Liver (tissue), 9 donors: ENCODE data around the gene ROPN1B. TPM values are rescaled to one million over a fixed set of nuclear protein-coding genes. Genes with fewer than 3 reads are reported as not detected.

Experiments
- DNase-seq: peaks from one replicate; pipeline ENCODE4 v3.0.0-alpha.2; 2017; ENCODE audit warnings: low spot score
- H3K27ac ChIP-seq, 2 donors: one replicate each; pipeline ENCODE4 v1.7.0; 2013; ENCODE audit warnings: inconsistent platforms in 2 of 2, low read length in 2 of 2, control low read depth in 1 of 2, low read depth in 1 of 2, mild to moderate bottlenecking in 1 of 2
- H3K27me3 ChIP-seq, 4 donors: one replicate each; pipeline versions ENCODE4 v1.6.1 to v1.7.0; 2013; ENCODE audit warnings: low read length in 3 of 4, inconsistent platforms in 1 of 4, mild to moderate bottlenecking in 1 of 4, moderate library complexity in 1 of 4; ENCODE audit not compliant: control insufficient read depth in 4 of 4, insufficient read depth in 4 of 4
- H3K36me3 ChIP-seq, 4 donors: one replicate each; pipeline versions ENCODE4 v1.6.1 to v1.7.0; 2013; ENCODE audit warnings: low read length in 3 of 4, mild to moderate bottlenecking in 3 of 4, low read depth in 1 of 4, moderate library complexity in 1 of 4; ENCODE audit not compliant: control insufficient read depth in 4 of 4, insufficient read depth in 3 of 4
- H3K4me1 ChIP-seq, 4 donors: one replicate each; pipeline versions ENCODE4 v1.6.1 to v1.7.0; 2013; ENCODE audit warnings: low read length in 3 of 4, mild to moderate bottlenecking in 3 of 4, moderate library complexity in 1 of 4; ENCODE audit not compliant: control insufficient read depth in 4 of 4, insufficient read depth in 4 of 4
- H3K4me3 ChIP-seq, 3 donors: one replicate each; pipeline versions ENCODE4 v1.6.1 to v1.7.0; 2013; ENCODE audit warnings: low read length in 3 of 3, control low read depth in 1 of 3, low read depth in 1 of 3, mild to moderate bottlenecking in 1 of 3
- H3K9ac ChIP-seq, 2 donors: one replicate each; pipeline ENCODE4 v1.7.0; 2013; ENCODE audit warnings: low read length in 2 of 2, mild to moderate bottlenecking in 2 of 2, moderate library complexity in 2 of 2, control low read depth in 1 of 2, low read depth in 1 of 2
- H3K9me3 ChIP-seq, 4 donors: one replicate each; pipeline versions ENCODE4 v1.6.1 to v1.7.0; 2013; ENCODE audit warnings: low read length in 3 of 4; ENCODE audit not compliant: control insufficient read depth in 4 of 4
- ATF3 ChIP-seq: IDR thresholded peaks from 2 replicates; pipeline ENCODE4 v1.6.1; 2016; ENCODE audit warnings: antibody characterized with exemption
- CTCF ChIP-seq: fragments of 150-350 bp; IDR thresholded peaks from 2 replicates; pipeline ENCODE4 v1.5.1; 2017; ENCODE audit warnings: improper control_type of control experiment, low read depth, low read length; ENCODE audit not compliant: missing input control
- EGR1 ChIP-seq, 2 donors: IDR thresholded peaks; 2 replicates each; pipeline ENCODE4 v1.6.1; 2016 to 2018; ENCODE audit warnings: antibody characterized with exemption in 2 of 2, low read depth in 2 of 2
- FOXA1 ChIP-seq: IDR thresholded peaks from 2 replicates; pipeline ENCODE4 v1.6.1; 2016; ENCODE audit warnings: antibody characterized with exemption
- FOXA2 ChIP-seq: IDR thresholded peaks from 2 replicates; pipeline ENCODE4 v1.6.1; 2016; ENCODE audit warnings: antibody characterized with exemption
- GABPA ChIP-seq, 2 donors: IDR thresholded peaks in 1 of 2; conservative IDR thresholded peaks in 1 of 2; 2 replicates each; pipeline ENCODE4 v1.6.1; 2016; ENCODE audit warnings: antibody characterized with exemption in 2 of 2, mild to moderate bottlenecking in 1 of 2, moderate library complexity in 1 of 2
- HNF4A ChIP-seq, 2 donors: conservative IDR thresholded peaks; 2 replicates each; pipeline ENCODE4 v1.6.1; 2016; ENCODE audit warnings: antibody characterized with exemption in 2 of 2, mild to moderate bottlenecking in 2 of 2
- HNF4G ChIP-seq: IDR thresholded peaks from 2 replicates; pipeline ENCODE4 v1.6.1; 2016; ENCODE audit warnings: antibody characterized with exemption
- JUND ChIP-seq, 2 donors: IDR thresholded peaks; 2 replicates each; pipeline ENCODE4 v1.6.1; 2016; ENCODE audit warnings: antibody characterized with exemption in 2 of 2
- MAX ChIP-seq: IDR thresholded peaks from 2 replicates; pipeline ENCODE4 v1.6.1; 2016; ENCODE audit warnings: antibody characterized with exemption
- NR2F2 ChIP-seq: IDR thresholded peaks from 2 replicates; pipeline ENCODE4 v1.6.1; 2016; ENCODE audit warnings: antibody characterized with exemption
- RAD21 ChIP-seq, 2 donors: IDR thresholded peaks; 2 replicates each; pipeline ENCODE4 v1.6.1; 2016; ENCODE audit warnings: antibody characterized with exemption in 2 of 2, mild to moderate bottlenecking in 2 of 2
- RXRA ChIP-seq, 2 donors: IDR thresholded peaks; 2 replicates each; pipeline ENCODE4 v1.6.1; 2017 to 2018; ENCODE audit warnings: antibody characterized with exemption in 2 of 2, mild to moderate bottlenecking in 1 of 2
- SP1 ChIP-seq: IDR thresholded peaks from 2 replicates; pipeline ENCODE4 v1.6.1; 2018; ENCODE audit warnings: antibody characterized with exemption, mild to moderate bottlenecking
- TAF1 ChIP-seq: conservative IDR thresholded peaks from 2 replicates; pipeline ENCODE4 v1.6.1; 2016; ENCODE audit warnings: antibody characterized with exemption, mild to moderate bottlenecking
- YY1 ChIP-seq: IDR thresholded peaks from 2 replicates; pipeline ENCODE4 v1.6.1; 2016; ENCODE audit warnings: antibody characterized with exemption, mild to moderate bottlenecking
- WGBS: extraction: QIAGEN DNeasy Blood & Tissue Kit; methylation state at CpG from one replicate; pipeline ENCODE4 v1.1.7; 2013; 5-methylcytosine and 5-hydroxymethylcytosine counted together
- polyA plus RNA-seq, 2 donors: library from polyadenylated mRNA; stranded (reverse) in 1 of 2; unstranded in 1 of 2; fragments of 200-250 nt in 1 of 2; fragments of >200 nt in 1 of 2; fragmentation: Nextera tagmentation in 1 of 2; extraction: Ambion mirVana in 1 of 2; gene quantifications; one replicate each; pipeline versions ENCODE4 v1.2.1 to v1.2.3, GENCODE V29; 2013 to 2015
- total RNA-seq, 2 donors: library from RNA; depleted of rRNA; stranded (reverse); fragments of >200 nt; gene quantifications; one replicate each; pipeline ENCODE4 v1.2.3, GENCODE V29; 2014
- TF ChIP-seq, protein P1 (sequence below): IDR thresholded peaks from 2 replicates; pipeline ENCODE4 v1.6.1; 2016; ENCODE audit warnings: antibody characterized with exemption
- TF ChIP-seq, protein P2 (sequence below): IDR thresholded peaks from 2 replicates; pipeline ENCODE4 v1.6.1; 2016; ENCODE audit warnings: antibody characterized with exemption, mild to moderate bottlenecking
- donor health status: healthy.
- donor health status: healthy.
- donor health status: healthy.
- donor health status: healthy.
- donor health status: healthy.

ROPN1B gene
- total and polyA plus RNA-seq, 4 donors = 0.69 to 0.84 (median 0.72) TPM; not detected in 1

DNA sequence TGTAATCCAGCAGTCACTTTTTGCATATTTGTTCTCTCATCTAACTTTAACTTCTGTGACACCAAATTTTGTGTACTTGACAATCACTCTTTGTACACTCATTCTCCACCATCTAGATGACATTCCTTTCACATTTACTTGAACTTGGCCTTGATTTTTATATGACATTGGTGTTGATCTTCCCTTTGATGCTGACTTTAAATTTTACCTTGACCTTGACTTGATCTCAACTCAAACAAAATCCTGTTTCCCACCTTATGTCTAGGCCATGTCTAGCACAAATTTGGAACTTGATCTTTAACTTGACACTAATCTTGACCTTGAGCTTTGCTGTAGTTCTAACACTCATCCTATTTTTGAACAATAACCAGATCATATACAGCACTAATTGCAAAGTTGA lies 33.2 kb downstream of the ROPN1B start:
- no peak overlapping the region for H3K4me3 ChIP-seq
- H3K27me3 ChIP-seq = no peaks in the 10 kb centered on the region
- H3K36me3 ChIP-seq = peaks cover 0 to 4% (median 3%) of the 10 kb centered on the region in 4 donors
- DNase-seq = no peak
- no peak overlapping the region for H3K27ac ChIP-seq
- no peaks in the 10 kb centered on the region for H3K4me1 ChIP-seq
- peaks cover 0 to 2% (median 0%) of the 10 kb centered on the region in 4 donors for H3K9me3 ChIP-seq
- H3K9ac ChIP-seq = no peak overlapping the region
- TF ChIP-seq HNF4G (no peak), JUND (IDR thresholded peaks at IDR 0.05) (no peak), RAD21 (IDR thresholded peaks at IDR 0.05) (no peak), GABPA (IDR thresholded peaks at IDR 0.05 in 1 of 2, conservative IDR thresholded peaks at IDR 0.05 in 1 of 2) (no peak), TAF1 (no peak), FOXA1 (no peak), HNF4A (conservative IDR thresholded peaks at IDR 0.05) (no peak), RXRA (IDR thresholded peaks at IDR 0.05) (no peak), YY1 (no peak), SP1 (no peak)

DNA sequence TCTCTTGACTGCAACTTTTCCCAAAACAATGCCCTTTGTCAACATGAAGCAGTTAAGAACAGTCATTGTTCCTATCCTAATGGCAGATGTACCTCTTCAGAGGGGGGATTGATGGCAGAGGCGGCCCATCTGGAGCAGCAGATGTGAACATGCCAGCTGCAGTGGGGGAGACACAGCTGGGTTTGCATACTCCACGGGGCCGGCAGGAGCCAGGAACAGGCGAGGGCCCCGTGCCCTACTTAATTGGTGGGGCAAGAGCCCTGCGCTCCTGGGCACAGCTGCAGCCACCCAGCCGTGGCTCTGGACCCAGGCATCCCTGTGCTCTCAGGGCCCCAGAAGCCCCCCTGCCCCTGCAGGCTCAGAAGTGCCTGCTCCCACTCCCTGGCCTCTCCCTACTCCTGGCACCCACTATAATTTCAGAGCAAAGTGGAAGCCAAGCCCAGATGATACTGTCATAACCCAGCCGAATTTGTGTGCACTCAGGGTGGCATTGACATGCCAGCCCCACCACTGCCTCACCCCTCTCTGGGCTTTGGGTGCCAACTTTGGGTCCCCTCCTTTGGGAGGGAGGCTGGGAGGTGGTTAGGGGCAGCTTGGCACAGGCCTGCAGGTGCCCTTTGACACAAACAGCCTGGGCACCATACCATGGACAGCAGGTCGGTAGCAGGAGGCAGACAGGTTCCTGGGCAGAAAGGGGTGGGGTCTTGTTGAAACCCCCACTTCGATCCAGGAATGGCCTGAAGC lies 34.6 kb downstream of the ROPN1B start:
- Histone ChIP-seq H3K27me3 (no peaks in the 10 kb centered on the region), H3K4me1 (no peaks in the 10 kb centered on the region), H3K4me3 (no peak overlapping the region), H3K36me3 (peaks cover 0 to 9% (median 3%) of the 10 kb centered on the region in 4 donors), H3K9me3 (peaks cover 0 to 2% (median 0%) of the 10 kb centered on the region in 4 donors), H3K27ac (no peak overlapping the region), H3K9ac (no peak overlapping the region)
- no peak for DNase-seq
- no peak for TF ChIP-seq JUND (IDR thresholded peaks at IDR 0.05)
- TF ChIP-seq, protein P1, sequence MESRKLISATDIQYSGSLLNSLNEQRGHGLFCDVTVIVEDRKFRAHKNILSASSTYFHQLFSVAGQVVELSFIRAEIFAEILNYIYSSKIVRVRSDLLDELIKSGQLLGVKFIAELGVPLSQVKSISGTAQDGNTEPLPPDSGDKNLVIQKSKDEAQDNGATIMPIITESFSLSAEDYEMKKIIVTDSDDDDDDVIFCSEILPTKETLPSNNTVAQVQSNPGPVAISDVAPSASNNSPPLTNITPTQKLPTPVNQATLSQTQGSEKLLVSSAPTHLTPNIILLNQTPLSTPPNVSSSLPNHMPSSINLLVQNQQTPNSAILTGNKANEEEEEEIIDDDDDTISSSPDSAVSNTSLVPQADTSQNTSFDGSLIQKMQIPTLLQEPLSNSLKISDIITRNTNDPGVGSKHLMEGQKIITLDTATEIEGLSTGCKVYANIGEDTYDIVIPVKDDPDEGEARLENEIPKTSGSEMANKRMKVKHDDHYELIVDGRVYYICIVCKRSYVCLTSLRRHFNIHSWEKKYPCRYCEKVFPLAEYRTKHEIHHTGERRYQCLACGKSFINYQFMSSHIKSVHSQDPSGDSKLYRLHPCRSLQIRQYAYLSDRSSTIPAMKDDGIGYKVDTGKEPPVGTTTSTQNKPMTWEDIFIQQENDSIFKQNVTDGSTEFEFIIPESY = no peak
- no peak for TF ChIP-seq EGR1 (IDR thresholded peaks at IDR 0.05; ENCODE audit: low read depth in 2 of 2)
- TF ChIP-seq FOXA1 = no peak
- TF ChIP-seq MAX = no peak
- no peak for TF ChIP-seq HNF4A (conservative IDR thresholded peaks at IDR 0.05)
- no peak for TF ChIP-seq CTCF
- no peak for TF ChIP-seq SP1
- TF ChIP-seq FOXA2 = no peak
- no peak for TF ChIP-seq RAD21 (IDR thresholded peaks at IDR 0.05)
- no peak for TF ChIP-seq YY1
- TF ChIP-seq RXRA (IDR thresholded peaks at IDR 0.05) = no peak
- no peak for TF ChIP-seq HNF4G
- TF ChIP-seq, protein P2, sequence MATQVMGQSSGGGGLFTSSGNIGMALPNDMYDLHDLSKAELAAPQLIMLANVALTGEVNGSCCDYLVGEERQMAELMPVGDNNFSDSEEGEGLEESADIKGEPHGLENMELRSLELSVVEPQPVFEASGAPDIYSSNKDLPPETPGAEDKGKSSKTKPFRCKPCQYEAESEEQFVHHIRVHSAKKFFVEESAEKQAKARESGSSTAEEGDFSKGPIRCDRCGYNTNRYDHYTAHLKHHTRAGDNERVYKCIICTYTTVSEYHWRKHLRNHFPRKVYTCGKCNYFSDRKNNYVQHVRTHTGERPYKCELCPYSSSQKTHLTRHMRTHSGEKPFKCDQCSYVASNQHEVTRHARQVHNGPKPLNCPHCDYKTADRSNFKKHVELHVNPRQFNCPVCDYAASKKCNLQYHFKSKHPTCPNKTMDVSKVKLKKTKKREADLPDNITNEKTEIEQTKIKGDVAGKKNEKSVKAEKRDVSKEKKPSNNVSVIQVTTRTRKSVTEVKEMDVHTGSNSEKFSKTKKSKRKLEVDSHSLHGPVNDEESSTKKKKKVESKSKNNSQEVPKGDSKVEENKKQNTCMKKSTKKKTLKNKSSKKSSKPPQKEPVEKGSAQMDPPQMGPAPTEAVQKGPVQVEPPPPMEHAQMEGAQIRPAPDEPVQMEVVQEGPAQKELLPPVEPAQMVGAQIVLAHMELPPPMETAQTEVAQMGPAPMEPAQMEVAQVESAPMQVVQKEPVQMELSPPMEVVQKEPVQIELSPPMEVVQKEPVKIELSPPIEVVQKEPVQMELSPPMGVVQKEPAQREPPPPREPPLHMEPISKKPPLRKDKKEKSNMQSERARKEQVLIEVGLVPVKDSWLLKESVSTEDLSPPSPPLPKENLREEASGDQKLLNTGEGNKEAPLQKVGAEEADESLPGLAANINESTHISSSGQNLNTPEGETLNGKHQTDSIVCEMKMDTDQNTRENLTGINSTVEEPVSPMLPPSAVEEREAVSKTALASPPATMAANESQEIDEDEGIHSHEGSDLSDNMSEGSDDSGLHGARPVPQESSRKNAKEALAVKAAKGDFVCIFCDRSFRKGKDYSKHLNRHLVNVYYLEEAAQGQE = no peak
- no peak for TF ChIP-seq TAF1
- TF ChIP-seq GABPA (IDR thresholded peaks at IDR 0.05 in 1 of 2, conservative IDR thresholded peaks at IDR 0.05 in 1 of 2) = no peak
- no peak for TF ChIP-seq ATF3
- TF ChIP-seq NR2F2 = no peak
- WGBS = 93% methylated on average over 10 of the region's 10 CpGs
